GM12878 (cell line): Measurements from ENCODE around the gene ABCD3. TPM values are rescaled to one million over a fixed set of nuclear protein-coding genes. Genes with fewer than 3 reads are reported as not detected.

Experiments
- ATAC-seq: fragments of 200-7000 bp; cut with Tn5 transposase; 3 replicates; pipeline ENCODE4 v1.9.1; 2020; ENCODE audit warnings: mild to moderate bottlenecking, moderate library complexity
- BruUV-seq: library from RNA; stranded (reverse); fragments of 400-500 nt; replicated peaks from 2 replicates; lab custom pipeline; 2021; lab: Mats Ljungman, UMichigan
- CTCF ChIA-PET: fragments of 300-600 bp; sonication (Branson Sonifier 250); formaldehyde crosslinking; extraction: SDS; loops from one replicate; lab custom pipeline; 2021; ENCODE audit warnings: inconsistent platforms; lab: Yijun Ruan, JAX
- POLR2A ChIA-PET: fragments of 350-600 bp; formaldehyde crosslinking; extraction: SDS; loops from one replicate; lab custom pipeline; 2021; ENCODE audit warnings: inconsistent platforms; lab: Charles Lee
- RAD21 ChIA-PET: fragments of 300-600 bp; sonication (Branson Sonifier 250); formaldehyde crosslinking; loops from one replicate; lab custom pipeline; 2023; ENCODE audit warnings: antibody characterized with exemption; ENCODE audit not compliant: unreplicated experiment; lab: Charles Lee
- SMC1A ChIA-PET: fragments of 300-600 bp; sonication (Branson Sonifier 250); formaldehyde crosslinking; loops from one replicate; lab custom pipeline; 2023; ENCODE audit not compliant: unreplicated experiment, uncharacterized antibody; lab: Charles Lee
- DNase-seq: peaks from one replicate; pipeline ENCODE4 v3.0.0-alpha.2; 2011; ENCODE audit warnings: low read depth, low spot score
- FAIRE-seq: peaks from 3 replicates; lab custom pipeline; 2011; peaks lifted over from hg19 to GRCh38; lab: Jason Lieb, UNC
- H2AFZ ChIP-seq: 2 replicates; pipeline ENCODE4 v1.6.0; 2011; ENCODE audit warnings: low read depth, low read length, control low read depth; ENCODE audit not compliant: control insufficient read depth
- H3K27ac ChIP-seq: 2 replicates; pipeline ENCODE4 v1.5.1; 2011; ENCODE audit warnings: control low read depth; ENCODE audit not compliant: control insufficient read depth, insufficient read depth
- H3K27me3 ChIP-seq, 2 experiments: replicated peaks in 1 of 2; 2 replicates each; pipeline versions ENCODE4 v1.6.0 to v1.6.1; 2011; ENCODE audit warnings: low read length in 1 of 2; ENCODE audit not compliant: control insufficient read depth in 2 of 2, insufficient read depth in 2 of 2
- H3K36me3 ChIP-seq, 2 experiments: 2 replicates each; pipeline ENCODE4 v1.5.1; 2011; ENCODE audit warnings: low read length in 1 of 2; ENCODE audit not compliant: control insufficient read depth in 2 of 2, insufficient read depth in 2 of 2
- H3K4me1 ChIP-seq: 2 replicates; pipeline ENCODE4 v1.6.1; 2011; ENCODE audit warnings: mild to moderate bottlenecking, low read length, moderate library complexity, mixed read lengths; ENCODE audit not compliant: control insufficient read depth, insufficient read depth
- H3K4me2 ChIP-seq: 2 replicates; pipeline ENCODE4 v1.6.0; 2011; ENCODE audit warnings: control low read depth; ENCODE audit not compliant: control insufficient read depth, insufficient read depth
- H3K4me3 ChIP-seq: fragments of 200-600 bp; sonication (generic); 2 replicates; pipeline ENCODE4 v1.5.1; 2016
- H3K79me2 ChIP-seq: 2 replicates; pipeline ENCODE4 v1.6.0; 2011; ENCODE audit warnings: low read length; ENCODE audit not compliant: control insufficient read depth, insufficient read depth
- H3K9ac ChIP-seq: 2 replicates; pipeline ENCODE4 v1.8.0; 2011; ENCODE audit warnings: low read length, control low read depth, mixed read lengths; ENCODE audit not compliant: control insufficient read depth, insufficient read depth
- H3K9me3 ChIP-seq: replicated peaks from 3 replicates; pipeline ENCODE4 v1.5.1; 2011; ENCODE audit warnings: mild to moderate bottlenecking, low read length; ENCODE audit not compliant: control insufficient read depth, insufficient read depth
- H4K20me1 ChIP-seq: 2 replicates; pipeline ENCODE4 v1.6.0; 2011; ENCODE audit not compliant: control insufficient read depth, insufficient read depth
- BCLAF1 ChIP-seq: fragments of 450-650 bp; IDR thresholded peaks from 2 replicates; pipeline ENCODE4 v1.6.1; 2017; ENCODE audit warnings: antibody characterized with exemption, mild to moderate bottlenecking, moderate library complexity
- CEBPB ChIP-seq, 2 experiments: fragments of 150-350 bp in 1 of 2; IDR thresholded peaks; 2 replicates each; pipeline ENCODE4 v1.6.1; 2012 to 2014; ENCODE audit warnings: low read depth in 2 of 2, low read length in 2 of 2, borderline replicate concordance in 1 of 2, inconsistent platforms in 1 of 2
- FOXK2 ChIP-seq: fragments of 450-650 bp; IDR thresholded peaks from 2 replicates; pipeline ENCODE4 v1.6.1; 2017; ENCODE audit warnings: mild to moderate bottlenecking, moderate library complexity
- IRF4 ChIP-seq: IDR thresholded peaks from 2 replicates; pipeline ENCODE4 v1.6.1; 2011; ENCODE audit warnings: low read depth, low read length
- JUND ChIP-seq: IDR thresholded peaks from 2 replicates; pipeline ENCODE4 v1.6.1; 2012; ENCODE audit warnings: low read depth, mild to moderate bottlenecking, low read length, improper control_type of control experiment, moderate library complexity
- NFYB ChIP-seq: IDR thresholded peaks from 2 replicates; pipeline ENCODE4 v1.6.1; 2011; ENCODE audit warnings: low read depth, mild to moderate bottlenecking, low read length, improper control_type of control experiment, moderate library complexity; ENCODE audit not compliant: insufficient read depth
- RCOR1 ChIP-seq: conservative IDR thresholded peaks from 2 replicates; pipeline ENCODE4 v1.6.1; 2012; ENCODE audit warnings: low read depth, low read length, improper control_type of control experiment
- REST ChIP-seq: IDR thresholded peaks from 2 replicates; pipeline ENCODE4 v1.6.1; 2012; ENCODE audit warnings: mild to moderate bottlenecking, low read depth, low read length
- SP1 ChIP-seq: IDR thresholded peaks from one replicate; pipeline ENCODE4 v1.6.1; 2011; ENCODE audit warnings: low read depth, low read length
- ZBED1 ChIP-seq: IDR thresholded peaks from 2 replicates; pipeline ENCODE4 v1.6.1; 2016; ENCODE audit warnings: borderline replicate concordance
- ZNF24 ChIP-seq: fragments of 450-650 bp; IDR thresholded peaks from 2 replicates; pipeline ENCODE4 v1.6.1; 2017; ENCODE audit warnings: antibody characterized with exemption, mild to moderate bottlenecking
- ZZZ3 ChIP-seq: IDR thresholded peaks from 2 replicates; pipeline ENCODE4 v1.6.1; 2011; ENCODE audit warnings: low read depth; ENCODE audit not compliant: control insufficient read depth, insufficient read length
- in situ Hi-C: fragments of 300-500 bp; cut with MboI; formaldehyde crosslinking; loops from 9 replicates; pipeline ENCODE4 v1.14.3; 2018; ENCODE audit warnings: mixed read lengths
- intact Hi-C: fragments of 100-400 bp; cut with micrococcal nuclease; formaldehyde crosslinking; loops from one replicate; pipeline ENCODE4 v1.14.2; 2022; ENCODE audit not compliant: unreplicated experiment
- polyA plus RNA-seq, 11 experiments: library from polyadenylated mRNA; depleted of rRNA in 4 of 11; unstranded in 6 of 11; stranded (reverse) in 5 of 11; fragments of >200 nt; fragmentation: Nextera tagmentation in 4 of 11; fragmentation: Illumina TruSeq in 1 of 11; extraction: Ambion mirVana in 4 of 11; extraction: Trizol in 1 of 11; gene quantifications; 1 replicate in 1 of 11; 2 replicates in 10 of 11; pipeline versions ENCODE4 v1.2.1 to v1.2.3, GENCODE V29; 2011 to 2016; ENCODE audit warnings: inconsistent platforms in 2 of 11, missing spikeins in 2 of 11, low read depth in 1 of 11
- total RNA-seq, 4 experiments: library from RNA; depleted of rRNA in 3 of 4; stranded (reverse); fragments of >200 nt in 3 of 4; fragmentation: Illumina TruSeq in 1 of 4; extraction: Trizol in 1 of 4; gene quantifications; 2 replicates each; pipeline versions ENCODE4 v1.2.1 to v1.2.3, GENCODE V29; 2013 to 2021

ABCD3 gene
- total and polyA plus RNA-seq, 10 of the 15 experiments (the other 5 are each of a cell fraction or from before 2014, with no cell fraction given) = 15.1 to 40.2 (median 24.1) TPM

- Histone ChIP-seq H3K27me3 (no peaks in the 10 kb centered on the region), H3K79me2 (no peaks in the 10 kb centered on the region), H3K4me3 (no peak overlapping the region), H3K4me2 (no peak overlapping the region), H3K27ac (no peak overlapping the region), H3K9ac (no peak overlapping the region), H2AFZ (no peak overlapping the region), H3K4me1 (no peaks in the 10 kb centered on the region), H3K36me3 (peaks cover 1 to 4% of the 10 kb centered on the region in 2 experiments; a peak in 3 of 4 replicates), H3K9me3 (no peaks in the 10 kb centered on the region), H4K20me1 (no peaks in the 10 kb centered on the region)
- ATAC-seq (no peak), FAIRE-seq (peak; percentile 27), DNase-seq (no peak)
- ChIA-PET CTCF (interaction anchor here (0.8 to 5.1 kb wide), 3 partner anchors 13 to 407 kb away, joined by 3 to 45 read pairs (median 5); no protein-coding TSS in a partner anchor), RAD21 (no interaction called here), POLR2A (no interaction called here), SMC1A (no interaction called here)
- intact Hi-C loops (no loop called here), in situ Hi-C loops (loop anchor here (5.0 kb wide), 1 partner anchor 406 kb away; no protein-coding TSS in a partner anchor)
- TF ChIP-seq CEBPB (IDR thresholded peaks at IDR 0.05; ENCODE audit: borderline replicate concordance in 1 of 2, low read depth in 2 of 2, low read length in 2 of 2) (no peak), ZBED1 (no peak), FOXK2 (no peak), JUND (no peak), BCLAF1 (no peak), IRF4 (no peak), NFYB (no peak), SP1 (no peak), REST (no peak), ZNF24 (no peak), RCOR1 (no peak), ZZZ3 (no peak)
- BruUV-seq = no TSS peak
Observed at GRCh38 chr1:94468708-94469107, 50.5 kb downstream of the ABCD3 start.
